MV-4-11 (cell line): Measurements from ENCODE around the gene SUN2.
"Not testable (repeated sequence)": the region's sequence is repeated elsewhere in the genome, so short reads cannot be mapped to it uniquely, and the experiment has no call there.

Source experiments
- DNase-seq: peaks from one replicate; lab custom pipeline; 2025; lab: John Stamatoyannopoulos, UW

The SUN2 gene, protein sequence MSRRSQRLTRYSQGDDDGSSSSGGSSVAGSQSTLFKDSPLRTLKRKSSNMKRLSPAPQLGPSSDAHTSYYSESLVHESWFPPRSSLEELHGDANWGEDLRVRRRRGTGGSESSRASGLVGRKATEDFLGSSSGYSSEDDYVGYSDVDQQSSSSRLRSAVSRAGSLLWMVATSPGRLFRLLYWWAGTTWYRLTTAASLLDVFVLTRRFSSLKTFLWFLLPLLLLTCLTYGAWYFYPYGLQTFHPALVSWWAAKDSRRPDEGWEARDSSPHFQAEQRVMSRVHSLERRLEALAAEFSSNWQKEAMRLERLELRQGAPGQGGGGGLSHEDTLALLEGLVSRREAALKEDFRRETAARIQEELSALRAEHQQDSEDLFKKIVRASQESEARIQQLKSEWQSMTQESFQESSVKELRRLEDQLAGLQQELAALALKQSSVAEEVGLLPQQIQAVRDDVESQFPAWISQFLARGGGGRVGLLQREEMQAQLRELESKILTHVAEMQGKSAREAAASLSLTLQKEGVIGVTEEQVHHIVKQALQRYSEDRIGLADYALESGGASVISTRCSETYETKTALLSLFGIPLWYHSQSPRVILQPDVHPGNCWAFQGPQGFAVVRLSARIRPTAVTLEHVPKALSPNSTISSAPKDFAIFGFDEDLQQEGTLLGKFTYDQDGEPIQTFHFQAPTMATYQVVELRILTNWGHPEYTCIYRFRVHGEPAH

DNA sequence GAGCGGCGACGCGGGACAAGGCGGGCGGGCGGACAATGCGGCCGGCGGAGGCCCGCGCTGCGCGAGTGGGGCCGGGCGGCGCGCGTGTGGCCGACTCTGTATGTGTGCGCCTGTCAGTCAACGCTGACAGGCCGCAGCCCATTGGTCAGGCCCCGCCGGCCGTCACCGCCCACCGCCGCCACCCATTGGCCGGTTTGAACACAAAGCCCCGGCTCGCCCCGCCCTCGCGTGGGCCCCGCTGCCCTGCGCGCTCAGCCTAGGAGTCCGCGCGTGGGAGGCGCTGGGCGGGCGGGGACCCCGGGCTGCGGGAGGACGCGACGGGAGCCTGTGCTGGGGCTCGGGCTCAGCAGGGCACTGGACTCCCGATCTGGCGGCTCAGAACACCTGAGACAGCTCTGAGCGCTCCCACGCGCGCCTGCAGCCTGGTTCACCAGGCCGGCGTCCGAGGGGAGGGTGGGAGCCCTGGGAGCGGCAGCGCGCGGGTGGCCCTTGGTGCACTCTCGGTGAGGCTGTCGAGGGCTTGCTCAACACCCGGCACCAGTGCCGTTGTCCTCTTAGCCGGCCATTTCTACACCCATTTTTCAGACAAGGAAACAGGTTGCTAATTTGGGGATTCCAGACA, at the start of gene SUN2:
TSS of gene SUN2 (minus strand) at position 88 of the 622 bp plus-strand sequence. CDS start 3,370 bp downstream, outside the sequence.
- peak; percentile 85 for DNase-seq

DNA sequence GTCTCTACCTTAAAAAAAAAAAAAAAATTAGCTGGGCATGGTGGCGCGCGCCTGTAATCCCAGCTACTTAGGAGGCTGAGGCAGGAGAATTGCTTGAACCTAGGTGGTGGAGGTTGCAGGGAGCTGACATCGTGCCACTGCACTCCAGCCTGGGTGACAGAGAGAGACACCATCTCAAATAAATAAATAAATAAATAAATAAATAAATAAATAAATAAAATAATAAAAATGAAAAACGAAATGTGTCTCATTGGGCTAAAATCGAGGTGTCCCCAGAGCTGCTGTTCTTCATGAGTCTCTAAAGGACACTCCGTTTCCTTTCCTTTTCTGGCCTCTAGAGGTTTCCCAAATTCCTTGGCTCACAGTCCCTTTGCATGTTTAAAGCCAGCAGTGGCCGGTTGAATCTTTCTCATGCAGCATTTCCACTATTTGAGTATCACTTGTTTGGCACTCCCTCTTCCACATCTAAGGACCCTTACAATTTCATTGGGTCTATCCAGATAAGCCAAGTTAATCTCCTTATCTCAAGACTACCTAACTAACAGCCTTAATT, 49.3 kb upstream of the SUN2 start:
- not testable (repeated sequence) for DNase-seq

- DNase-seq, result no peak
Observed at GRCh38 chr22:38802671-38803121, 46.9 kb upstream of the SUN2 start.

DNA sequence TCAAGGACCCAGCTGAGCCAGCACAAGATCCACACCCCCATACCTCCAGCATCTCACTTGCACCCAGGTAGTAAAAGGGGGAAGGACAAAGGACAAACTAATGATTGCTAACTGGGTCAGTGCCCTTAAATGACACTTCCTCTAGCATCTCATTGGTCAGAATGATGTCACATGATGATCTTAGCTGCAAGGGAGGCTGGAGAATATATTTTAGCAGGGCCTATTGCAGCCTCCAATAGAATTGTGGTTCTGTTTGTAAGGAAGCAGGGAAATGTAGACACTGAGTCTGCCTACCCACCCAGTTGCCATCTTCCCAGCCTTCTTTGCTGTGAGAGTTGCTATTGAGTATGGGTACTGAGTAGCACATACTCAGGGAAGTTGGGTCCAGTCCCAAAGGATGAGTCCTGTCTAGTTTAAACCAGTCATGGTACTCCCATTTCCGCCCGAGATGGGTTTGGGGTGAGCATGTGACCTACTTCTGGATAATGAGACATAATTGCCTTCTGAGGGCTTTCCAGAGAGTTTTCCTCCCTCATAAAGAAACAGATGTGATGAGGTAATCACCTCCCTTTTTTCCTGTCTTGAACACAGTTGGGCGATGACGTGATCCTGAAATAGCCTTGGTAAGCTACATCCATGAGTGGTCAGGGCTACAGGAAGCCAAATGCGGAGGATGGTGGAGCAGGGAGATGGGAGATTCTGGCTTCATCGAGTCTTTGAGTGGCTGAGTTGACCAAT, 43.6 kb upstream of the SUN2 start:
- DNase-seq, result no peak

DNA sequence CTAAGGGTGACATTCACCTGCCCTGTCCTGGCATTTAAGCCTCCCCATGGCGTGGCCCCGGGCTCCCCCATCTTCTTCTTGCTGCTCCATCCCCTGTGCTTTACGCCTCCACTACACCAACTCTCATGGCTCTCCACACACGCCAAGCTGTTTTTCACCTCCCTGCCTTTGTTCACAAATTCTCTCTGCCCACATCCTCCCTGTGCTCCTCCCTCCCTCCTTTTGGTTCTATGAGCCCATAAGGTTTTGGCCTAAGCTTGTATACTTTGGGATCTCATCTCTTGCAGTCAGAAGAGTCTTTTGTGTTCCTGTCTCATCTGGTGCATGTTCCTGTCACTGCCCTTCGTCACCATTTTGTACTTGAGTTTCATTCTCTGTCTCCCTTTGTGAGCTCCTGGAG, 42.7 kb upstream of the SUN2 start:
- DNase-seq, result no peak

DNA sequence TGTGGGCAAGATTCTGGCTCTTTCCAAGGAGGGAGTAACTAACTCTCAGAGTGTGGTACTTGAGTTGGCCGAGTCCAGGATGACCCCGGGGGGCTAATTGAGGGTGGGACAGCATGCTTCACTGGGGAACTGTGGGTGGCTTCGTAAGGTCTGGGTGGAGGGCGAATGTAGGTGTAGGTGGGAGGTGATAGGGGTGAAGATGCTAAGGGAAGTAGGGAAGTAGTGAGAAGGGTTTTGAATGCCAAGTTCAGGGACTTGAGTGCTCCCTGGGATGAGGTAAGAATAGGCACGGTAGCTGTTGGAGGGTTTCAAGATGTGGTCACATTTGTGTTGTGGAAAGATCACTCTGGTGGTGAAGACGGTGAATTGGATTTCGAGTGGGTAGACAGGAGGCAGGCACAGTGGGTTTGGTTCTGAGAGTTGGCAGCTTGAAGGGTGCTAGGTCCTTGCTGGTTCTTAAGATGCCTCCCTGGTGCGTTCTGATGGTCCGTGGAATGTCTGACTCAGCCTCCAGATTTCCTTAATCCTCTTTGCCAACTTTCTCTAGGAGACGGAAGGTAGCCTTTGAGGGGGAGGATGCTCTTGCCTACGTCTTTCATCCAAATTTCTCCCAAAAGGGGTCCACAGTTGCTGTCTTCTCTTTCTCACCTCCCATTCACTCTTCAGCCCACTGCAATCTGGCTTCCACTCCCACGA, 40.6 kb upstream of the SUN2 start:
- no peak for DNase-seq

GRCh38 chr22:38795569-38795968, 39.8 kb upstream of the SUN2 start:
- DNase-seq, result no peak

DNA sequence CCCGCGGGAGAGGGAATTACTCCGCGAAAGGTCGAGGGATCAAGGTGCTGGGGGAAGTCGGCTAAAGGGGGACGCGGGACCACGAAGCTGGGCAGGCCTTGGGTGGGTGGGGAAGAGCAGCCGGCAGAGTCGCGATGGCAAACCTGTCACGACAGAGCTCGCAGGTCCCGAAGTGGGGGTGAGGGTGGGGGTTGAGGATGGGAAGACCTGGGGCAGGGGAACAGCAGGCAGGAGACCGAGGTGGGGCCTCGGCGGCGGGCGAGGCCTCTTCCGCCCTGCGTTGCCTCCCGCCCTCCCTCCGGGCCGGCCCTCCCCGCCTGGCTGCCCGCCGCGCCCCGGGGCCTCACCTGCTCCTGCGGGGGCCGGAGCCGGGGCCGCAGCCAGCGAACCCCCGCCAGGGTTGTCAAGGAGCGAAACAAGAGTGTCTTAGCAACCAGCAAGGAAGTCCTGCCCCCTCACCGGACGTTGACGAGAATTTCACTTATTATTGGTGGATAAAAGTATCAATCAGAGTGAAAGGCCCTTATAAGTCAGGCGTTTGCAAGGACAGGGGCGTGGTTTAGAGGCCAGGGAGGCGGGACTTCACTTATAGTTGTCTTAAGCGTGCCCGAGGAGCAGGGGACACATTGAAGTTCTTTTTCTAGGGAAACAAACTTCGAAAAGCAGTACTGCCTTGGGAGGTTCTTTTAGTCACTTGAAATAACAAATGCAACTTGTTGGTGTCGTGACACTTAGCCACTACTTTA, 38.1 kb upstream of the SUN2 start, which contains the start of gene DNAL4:
TSS of gene DNAL4 (minus strand) at position 423 of the 746 bp plus-strand sequence. CDS start 11,412 bp downstream, outside the sequence.
- peak; percentile 99 for DNase-seq

DNA sequence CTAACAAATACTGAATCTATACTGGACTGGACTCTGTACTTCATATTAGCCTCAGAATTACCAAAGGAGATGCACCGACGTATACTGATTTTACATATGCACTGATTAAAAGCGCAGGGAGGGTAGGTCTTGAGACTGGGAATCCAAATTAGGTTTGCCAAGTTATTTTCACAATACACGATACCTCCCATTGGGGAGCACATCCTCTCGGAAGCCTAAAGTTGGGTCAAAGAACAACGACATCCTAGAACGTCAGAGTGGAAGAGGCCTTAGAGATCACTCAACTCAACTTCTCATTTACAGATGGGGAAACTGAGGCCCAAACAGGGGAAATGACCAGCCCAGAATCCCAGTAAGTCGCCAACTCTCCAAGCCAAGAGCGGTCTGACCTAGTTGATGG, 37.5 kb upstream of the SUN2 start:
- no peak for DNase-seq

GRCh38 chr22:38792833-38793232, 37.0 kb upstream of the SUN2 start:
- no peak for DNase-seq

DNA sequence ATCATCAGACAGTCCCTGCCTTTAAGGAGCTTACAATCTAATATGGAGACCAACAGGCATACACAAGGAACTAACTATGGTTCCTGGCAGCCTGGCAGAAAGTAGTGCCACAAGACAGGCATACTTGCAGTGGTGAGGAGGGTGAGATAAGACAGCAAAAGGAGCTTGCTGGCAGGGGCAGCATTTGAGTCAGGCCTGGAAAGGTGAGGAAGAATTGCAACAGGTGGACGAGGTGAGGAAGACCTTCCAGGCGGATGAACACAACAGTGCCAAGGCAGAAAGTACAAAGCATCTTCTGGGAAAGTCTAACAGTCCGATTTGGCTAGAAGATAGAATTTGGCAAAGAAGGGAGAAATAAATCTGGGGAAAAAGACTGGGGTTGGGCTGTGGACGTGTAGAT, 33.8 kb upstream of the SUN2 start:
- DNase-seq, result no peak

DNA sequence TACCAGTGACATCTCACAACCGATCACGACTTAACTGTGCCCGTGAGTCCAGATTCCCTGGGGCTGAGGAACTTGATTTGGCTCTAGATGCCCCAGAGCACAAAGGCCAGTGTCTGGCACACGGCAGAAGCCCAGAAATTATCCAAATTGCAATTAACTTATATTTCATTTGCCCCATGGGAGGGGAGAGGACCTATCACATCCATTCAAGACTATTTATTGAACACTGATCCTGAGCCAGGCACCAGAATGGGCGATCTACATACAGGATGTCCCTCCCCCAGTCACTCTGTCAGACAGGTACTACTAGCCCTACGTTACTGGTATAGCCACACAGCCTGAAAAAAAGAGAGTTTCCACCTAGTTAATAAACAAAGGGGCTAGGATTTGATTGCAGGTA, 33.0 kb upstream of the SUN2 start:
- DNase-seq, result no peak

DNA sequence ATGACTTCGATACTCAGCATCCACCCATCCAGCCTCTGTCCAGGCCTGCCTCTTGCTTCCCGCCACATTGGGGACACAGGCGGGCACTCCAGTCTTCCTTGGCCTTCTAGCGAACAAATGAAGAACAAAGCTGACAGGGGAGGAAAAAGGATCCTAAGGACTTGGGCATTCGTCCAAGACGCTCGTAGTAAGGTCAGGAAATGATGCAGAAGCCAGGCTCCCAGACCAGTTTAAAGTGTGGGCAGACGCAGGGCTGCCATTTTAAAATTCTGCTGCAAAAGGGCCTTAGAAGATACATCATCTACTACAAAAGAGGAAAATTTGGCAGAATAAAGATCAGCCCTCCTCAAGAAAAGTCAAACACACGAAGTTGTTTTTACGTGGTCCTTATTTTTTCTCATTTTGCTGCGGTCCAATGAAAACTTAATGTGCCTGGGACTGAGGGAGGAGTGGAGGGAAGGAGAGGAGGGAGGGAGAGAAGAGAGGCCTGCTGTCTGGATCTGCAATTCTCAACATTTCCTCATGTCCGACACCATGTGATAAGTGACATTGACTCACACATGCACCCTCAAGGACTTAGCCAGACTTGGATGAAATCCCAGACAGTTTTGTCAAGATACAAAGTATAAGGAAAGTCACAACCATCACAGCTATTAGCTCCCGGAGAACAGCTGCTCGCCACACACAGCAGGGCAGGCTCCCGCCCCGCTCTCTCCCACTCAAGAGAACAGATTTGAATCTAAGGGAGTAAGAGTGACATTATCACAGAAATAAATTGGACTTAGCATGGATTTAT, 32.4 kb upstream of the SUN2 start:
- DNase-seq, result no peak

DNA sequence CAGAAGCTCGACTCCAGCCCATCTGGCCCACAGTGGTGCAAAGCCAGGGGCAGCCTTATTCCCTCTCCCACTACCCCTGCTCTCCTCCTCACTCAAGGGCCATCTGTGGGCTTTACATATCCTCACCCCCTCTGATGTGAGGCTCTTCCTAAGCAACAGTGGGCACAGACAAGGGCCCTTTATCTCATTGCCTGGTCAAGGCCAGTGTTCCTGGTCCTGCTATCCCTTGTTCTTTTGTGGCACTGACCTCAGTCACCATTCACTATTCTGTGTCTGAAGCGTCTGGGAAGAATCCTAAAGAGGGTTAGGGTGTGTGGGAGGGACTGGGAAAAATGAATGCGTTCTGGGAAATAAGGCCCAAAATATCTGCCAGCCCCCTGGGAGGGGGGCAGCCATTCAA, 30.8 kb upstream of the SUN2 start:
- DNase-seq, result no peak

- no peak for DNase-seq
Observed at GRCh38 chr22:38784856-38785255, 29.1 kb upstream of the SUN2 start.

- DNase-seq, result no peak
Observed at GRCh38 chr22:38784035-38784434, 28.2 kb upstream of the SUN2 start.

GRCh38 chr22:38783095-38783615, 27.4 kb upstream of the SUN2 start:
- peak; percentile 55 for DNase-seq

- DNase-seq, result peak; percentile 36
Observed at GRCh38 chr22:38782402-38783094, 26.8 kb upstream of the SUN2 start.

DNA sequence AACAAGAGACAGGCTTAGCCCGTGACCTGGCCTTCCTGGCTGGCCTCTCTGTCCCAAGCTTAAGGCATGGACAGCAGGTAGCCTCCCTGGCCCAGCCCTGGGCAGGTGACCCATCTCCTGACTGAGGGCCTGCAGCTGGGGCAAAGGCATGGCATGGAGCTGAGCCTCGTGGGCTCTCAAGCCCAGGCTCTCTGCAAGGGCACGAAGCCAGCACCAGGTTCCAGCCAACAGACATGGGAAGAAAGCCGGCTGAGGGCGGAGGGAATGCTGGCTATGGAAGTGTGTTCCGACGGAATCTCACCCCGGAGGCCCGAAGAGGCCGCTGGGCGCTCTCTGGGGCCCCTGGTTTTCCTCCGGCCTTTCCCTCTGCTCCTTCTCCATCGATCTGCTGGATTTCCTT, 25.2 kb upstream of the SUN2 start:
- DNase-seq, result no peak
